ENCODE measurements around the gene ADAMTS17.
A peak's percentile ranks its signal among the peaks of the same experiment; 100 is the strongest.

ADAMTS17 gene

GRCh38 chr15:100060276-100060926 lies 281.4 kb downstream of the ADAMTS17 start:
- Histone ChIP-seq H3K9me3 (replicated peaks; ENCODE audit: low read length) (no peaks in the 10 kb centered on the region), H3K4me2 (ENCODE audit: low read length) (peak overlapping the region; percentile 12), H3K9ac (ENCODE audit: low read depth, low read length) (no peak overlapping the region), H3K4me1 (ENCODE audit: control insufficient read depth, insufficient read depth, low read length) (peaks cover 10% of the 10 kb centered on the region), H3K36me3 (ENCODE audit: insufficient read depth, low read length) (no peaks in the 10 kb centered on the region), H3K4me3 (ENCODE audit: low read length) (no peak overlapping the region), H3K27me3 (ENCODE audit: control insufficient read depth, insufficient read depth, low read length) (no peaks in the 10 kb centered on the region)

- Histone ChIP-seq H3K4me3 (ENCODE audit: low read length) (no peak overlapping the region), H3K9me3 (replicated peaks; ENCODE audit: low read length) (no peaks in the 10 kb centered on the region)
Measured at GRCh38 chr15:100059521-100059920, 282.3 kb downstream of the ADAMTS17 start.

GRCh38 chr15:100059094-100059493 lies 282.7 kb downstream of the ADAMTS17 start:
- Histone ChIP-seq H3K4me2 (ENCODE audit: low read length) (no peak overlapping the region), H3K4me1 (ENCODE audit: control insufficient read depth, insufficient read depth, low read length) (peaks cover 10% of the 10 kb centered on the region), H3K36me3 (ENCODE audit: insufficient read depth, low read length) (no peaks in the 10 kb centered on the region), H3K9me3 (replicated peaks; ENCODE audit: low read length) (no peaks in the 10 kb centered on the region), H3K4me3 (ENCODE audit: low read length) (no peak overlapping the region), H3K9ac (ENCODE audit: low read depth, low read length) (no peak overlapping the region), H3K27me3 (ENCODE audit: control insufficient read depth, insufficient read depth, low read length) (no peaks in the 10 kb centered on the region)

More at GRCh38 chr15:100059521-100059920, 282.3 kb downstream of the ADAMTS17 start:
- Histone ChIP-seq H3K9ac (ENCODE audit: low read depth, low read length) (no peak overlapping the region), H3K27me3 (ENCODE audit: control insufficient read depth, insufficient read depth, low read length) (no peaks in the 10 kb centered on the region), H3K4me1 (ENCODE audit: control insufficient read depth, insufficient read depth, low read length) (peaks cover 10% of the 10 kb centered on the region), H3K4me2 (ENCODE audit: low read length) (no peak overlapping the region), H3K36me3 (ENCODE audit: insufficient read depth, low read length) (no peaks in the 10 kb centered on the region)

- Histone ChIP-seq H3K36me3 (ENCODE audit: insufficient read depth, low read length) (no peaks in the 10 kb centered on the region), H3K4me1 (ENCODE audit: control insufficient read depth, insufficient read depth, low read length) (peaks cover 10% of the 10 kb centered on the region), H3K9ac (ENCODE audit: low read depth, low read length) (no peak overlapping the region), H3K4me2 (ENCODE audit: low read length) (no peak overlapping the region), H3K27me3 (ENCODE audit: control insufficient read depth, insufficient read depth, low read length) (no peaks in the 10 kb centered on the region), H3K4me3 (ENCODE audit: low read length) (no peak overlapping the region), H3K9me3 (replicated peaks; ENCODE audit: low read length) (no peaks in the 10 kb centered on the region)
Measured at GRCh38 chr15:100058458-100058857, 283.3 kb downstream of the ADAMTS17 start.

GRCh38 chr15:100057281-100057680 lies 284.5 kb downstream of the ADAMTS17 start:
- Histone ChIP-seq H3K9me3 (replicated peaks; ENCODE audit: low read length) (no peaks in the 10 kb centered on the region), H3K4me2 (ENCODE audit: low read length) (no peak overlapping the region), H3K9ac (ENCODE audit: low read depth, low read length) (no peak overlapping the region), H3K4me3 (ENCODE audit: low read length) (no peak overlapping the region), H3K4me1 (ENCODE audit: control insufficient read depth, insufficient read depth, low read length) (peaks cover 10% of the 10 kb centered on the region), H3K27me3 (ENCODE audit: control insufficient read depth, insufficient read depth, low read length) (peaks cover 7% of the 10 kb centered on the region), H3K36me3 (ENCODE audit: insufficient read depth, low read length) (no peaks in the 10 kb centered on the region)

- Histone ChIP-seq H3K36me3 (ENCODE audit: insufficient read depth, low read length) (no peaks in the 10 kb centered on the region), H3K9ac (ENCODE audit: low read depth, low read length) (no peak overlapping the region), H3K4me2 (ENCODE audit: low read length) (no peak overlapping the region), H3K4me3 (ENCODE audit: low read length) (no peak overlapping the region), H3K9me3 (replicated peaks; ENCODE audit: low read length) (no peaks in the 10 kb centered on the region), H3K4me1 (ENCODE audit: control insufficient read depth, insufficient read depth, low read length) (peaks cover 10% of the 10 kb centered on the region), H3K27me3 (ENCODE audit: control insufficient read depth, insufficient read depth, low read length) (peaks cover 10% of the 10 kb centered on the region)
Measured at GRCh38 chr15:100056411-100057072, 285.2 kb downstream of the ADAMTS17 start.

- no peak overlapping the region for H3K4me2 ChIP-seq (ENCODE audit: low read length)
- no peak overlapping the region for H3K9ac ChIP-seq (ENCODE audit: low read depth, low read length)
- H3K36me3 ChIP-seq (ENCODE audit: insufficient read depth, low read length), result no peaks in the 10 kb centered on the region
- H3K9me3 ChIP-seq (replicated peaks; ENCODE audit: low read length), result no peaks in the 10 kb centered on the region
- no peak overlapping the region for H3K4me3 ChIP-seq (ENCODE audit: low read length)
- H3K27me3 ChIP-seq (ENCODE audit: control insufficient read depth, insufficient read depth, low read length), result peaks cover 16% of the 10 kb centered on the region
- peaks cover 8% of the 10 kb centered on the region for H3K4me1 ChIP-seq (ENCODE audit: control insufficient read depth, insufficient read depth, low read length)
Measured at GRCh38 chr15:100055821-100056220, 286.0 kb downstream of the ADAMTS17 start.

- H3K9ac ChIP-seq (ENCODE audit: low read depth, low read length), result no peak overlapping the region
- no peaks in the 10 kb centered on the region for H3K9me3 ChIP-seq (replicated peaks; ENCODE audit: low read length)
- H3K4me3 ChIP-seq (ENCODE audit: low read length), result no peak overlapping the region
- H3K4me1 ChIP-seq (ENCODE audit: control insufficient read depth, insufficient read depth, low read length), result no peaks in the 10 kb centered on the region
- H3K4me2 ChIP-seq (ENCODE audit: low read length), result no peak overlapping the region
- H3K36me3 ChIP-seq (ENCODE audit: insufficient read depth, low read length), result no peaks in the 10 kb centered on the region
- H3K27me3 ChIP-seq (ENCODE audit: control insufficient read depth, insufficient read depth, low read length), result peaks cover 20% of the 10 kb centered on the region
Measured at GRCh38 chr15:100054539-100054938, 287.2 kb downstream of the ADAMTS17 start.

- Histone ChIP-seq H3K9me3 (replicated peaks; ENCODE audit: low read length) (no peaks in the 10 kb centered on the region), H3K4me3 (ENCODE audit: low read length) (no peak overlapping the region), H3K36me3 (ENCODE audit: insufficient read depth, low read length) (no peaks in the 10 kb centered on the region), H3K4me1 (ENCODE audit: control insufficient read depth, insufficient read depth, low read length) (no peaks in the 10 kb centered on the region), H3K4me2 (ENCODE audit: low read length) (no peak overlapping the region), H3K9ac (ENCODE audit: low read depth, low read length) (no peak overlapping the region), H3K27me3 (ENCODE audit: control insufficient read depth, insufficient read depth, low read length) (peaks cover 20% of the 10 kb centered on the region)
Measured at GRCh38 chr15:100053474-100054121, 288.2 kb downstream of the ADAMTS17 start.

- no peak overlapping the region for H3K4me3 ChIP-seq (ENCODE audit: low read length)
- H3K9me3 ChIP-seq (replicated peaks; ENCODE audit: low read length), result no peaks in the 10 kb centered on the region
- no peak overlapping the region for H3K4me2 ChIP-seq (ENCODE audit: low read length)
- H3K4me1 ChIP-seq (ENCODE audit: control insufficient read depth, insufficient read depth, low read length), result no peaks in the 10 kb centered on the region
- H3K9ac ChIP-seq (ENCODE audit: low read depth, low read length), result no peak overlapping the region
- no peaks in the 10 kb centered on the region for H3K36me3 ChIP-seq (ENCODE audit: insufficient read depth, low read length)
- H3K27me3 ChIP-seq (ENCODE audit: control insufficient read depth, insufficient read depth, low read length), result peaks cover 20% of the 10 kb centered on the region
Measured at GRCh38 chr15:100052716-100053473, 288.9 kb downstream of the ADAMTS17 start.

Measured in skeletal muscle satellite cell (primary cell).